Epithelial cell of proximal tubule (primary cell): ENCODE measurements around the gene FBXL7. TPM values are rescaled to one million over a fixed set of nuclear protein-coding genes. Genes with fewer than 3 reads are reported as not detected.
A peak's percentile ranks its signal among the peaks of the same experiment; 100 is the strongest.

Experiments
- DNase-seq: peaks from one replicate; pipeline ENCODE4 v3.0.0-alpha.2; 2011; ENCODE audit warnings: low read depth
- H3K4me3 ChIP-seq: 2 replicates; pipeline ENCODE4 v1.5.1; 2011; ENCODE audit warnings: low read depth, mild to moderate bottlenecking, low read length
- CTCF ChIP-seq: conservative IDR thresholded peaks from 2 replicates; pipeline ENCODE4 v1.5.1; 2012; ENCODE audit warnings: low read depth, mild to moderate bottlenecking, low read length
- total RNA-seq: library from RNA; depleted of rRNA; stranded (reverse); fragments of >200 nt; gene quantifications from 2 replicates; pipeline ENCODE4 v1.2.3, GENCODE V29; 2015

The FBXL7 gene
- total RNA-seq, 1 donor from 2014 or later, result 5.6 TPM

GRCh38 chr5:15463231-15463980 is 36.6 kb upstream of the FBXL7 start:
- no peak overlapping the region for H3K4me3 ChIP-seq
- TF ChIP-seq CTCF, result peak; percentile 55
- no peak for DNase-seq

- DNase-seq, result no peak
- TF ChIP-seq CTCF, result peak; percentile 47
- H3K4me3 ChIP-seq, result no peak overlapping the region
Measured at GRCh38 chr5:15472116-15472515, 27.9 kb upstream of the FBXL7 start.

- DNase-seq, result no peak
- TF ChIP-seq CTCF, result no peak
- no peak overlapping the region for H3K4me3 ChIP-seq
Measured at GRCh38 chr5:15474143-15474719, 25.7 kb upstream of the FBXL7 start.

- no peak for TF ChIP-seq CTCF
- DNase-seq, result no peak
- H3K4me3 ChIP-seq, result no peak overlapping the region
Measured at GRCh38 chr5:15475367-15475766, 24.6 kb upstream of the FBXL7 start.

GRCh38 chr5:15476977-15477376 is 23.0 kb upstream of the FBXL7 start:
- no peak overlapping the region for H3K4me3 ChIP-seq
- DNase-seq, result no peak
- TF ChIP-seq CTCF, result no peak

- H3K4me3 ChIP-seq, result no peak overlapping the region
- TF ChIP-seq CTCF, result no peak
- no peak for DNase-seq
Measured at GRCh38 chr5:15480436-15480835, 19.5 kb upstream of the FBXL7 start.
